Kidney capillary endothelial cell (primary cell): Measurements from ENCODE around the gene OSR1.
"Not testable (repeated sequence)": the region's sequence is repeated elsewhere in the genome, so short reads cannot be mapped to it uniquely, and the experiment has no call there.

Experiments used
- DNase-seq: peaks from one replicate; pipeline ENCODE4 v3.0.0-alpha.2; 2018; ENCODE audit warnings: low spot score

OSR1 gene

DNA sequence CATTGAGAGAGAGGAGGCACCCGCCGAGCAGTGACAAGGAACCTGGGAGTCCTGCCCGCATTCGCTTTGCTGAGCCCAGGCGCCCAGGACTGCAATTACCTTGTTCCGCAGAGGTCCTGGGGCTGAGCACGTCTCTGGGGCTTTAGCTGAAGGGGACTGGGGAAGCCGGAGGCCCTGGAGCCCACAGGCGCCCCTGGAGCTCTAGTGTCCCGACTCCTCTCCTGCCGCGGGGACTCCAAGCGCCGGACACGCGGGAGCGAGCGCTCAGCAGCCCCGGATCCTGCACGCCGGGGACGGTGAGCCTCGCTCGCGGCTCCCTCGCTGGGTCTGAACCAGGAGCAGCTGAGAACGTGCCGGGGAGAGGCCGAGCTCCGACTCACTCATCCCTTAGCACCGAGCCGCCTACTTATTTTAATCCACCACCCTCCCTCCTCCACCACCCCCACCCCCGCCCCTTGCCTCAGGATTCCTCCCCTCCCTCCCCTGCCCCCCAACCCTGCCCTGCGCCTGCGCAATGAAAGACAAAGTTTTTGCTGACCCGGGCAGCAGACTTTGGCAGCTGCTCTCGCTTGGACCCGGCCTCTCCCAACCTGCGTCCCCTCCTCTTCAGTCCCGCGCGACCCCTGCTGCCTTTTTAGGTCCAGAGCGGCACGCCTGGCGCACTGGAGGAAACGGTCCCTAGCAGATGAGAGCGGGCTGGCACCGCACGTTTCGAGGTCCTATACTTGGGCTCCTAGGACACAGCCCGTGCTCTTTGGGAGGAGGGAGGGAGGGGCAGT, at the start of gene OSR1:
OSR1 (minus strand) TSS at position 382 of the 779 bp plus-strand sequence. CDS start 4,818 bp downstream, outside the sequence.
- no peak for DNase-seq

- DNase-seq = no peak
Observed at GRCh38 chr2:19403785-19404184, 45.4 kb upstream of the OSR1 start.

DNA sequence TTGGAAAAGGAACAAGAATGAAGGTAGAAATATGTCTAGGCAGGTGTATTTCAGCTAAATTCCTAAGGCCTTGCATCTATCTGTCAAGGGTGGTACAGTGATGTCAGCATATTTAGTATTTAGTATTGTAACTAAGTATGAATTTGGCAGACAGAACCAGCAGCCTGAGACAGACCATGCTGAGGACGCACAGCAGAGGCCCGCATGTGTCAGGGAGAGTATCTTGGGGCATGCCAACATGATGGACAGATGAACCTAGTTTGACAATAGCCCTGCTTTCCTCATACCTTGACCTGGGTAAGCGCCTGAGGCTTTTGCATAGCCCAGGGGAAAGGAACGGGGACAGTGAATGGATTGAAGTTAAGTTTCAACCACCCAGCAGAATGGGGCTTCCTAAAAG, 33.8 kb upstream of the OSR1 start:
- no peak for DNase-seq

- DNase-seq = not testable (repeated sequence)
Observed at GRCh38 chr2:19389469-19389868, 31.0 kb upstream of the OSR1 start.

DNA sequence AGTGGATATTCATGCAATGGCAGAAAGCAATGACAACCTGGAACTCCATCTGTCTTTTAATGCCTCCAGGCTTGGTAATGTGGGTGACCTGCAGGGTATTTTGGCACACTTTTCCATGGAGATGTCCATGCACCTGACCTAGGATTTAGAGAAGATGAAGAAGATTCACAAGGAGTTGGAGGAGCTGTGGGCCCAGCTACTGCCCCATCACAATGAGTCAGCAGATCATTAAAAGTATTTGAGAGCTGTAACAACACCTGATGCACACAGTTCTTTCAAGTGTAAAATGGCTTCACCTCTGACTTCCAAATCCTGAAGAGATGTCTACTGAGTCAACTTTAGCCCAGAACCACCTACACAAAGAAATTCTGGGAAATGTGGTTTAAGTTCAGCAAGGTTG, 22.1 kb upstream of the OSR1 start:
- DNase-seq = no peak

DNA sequence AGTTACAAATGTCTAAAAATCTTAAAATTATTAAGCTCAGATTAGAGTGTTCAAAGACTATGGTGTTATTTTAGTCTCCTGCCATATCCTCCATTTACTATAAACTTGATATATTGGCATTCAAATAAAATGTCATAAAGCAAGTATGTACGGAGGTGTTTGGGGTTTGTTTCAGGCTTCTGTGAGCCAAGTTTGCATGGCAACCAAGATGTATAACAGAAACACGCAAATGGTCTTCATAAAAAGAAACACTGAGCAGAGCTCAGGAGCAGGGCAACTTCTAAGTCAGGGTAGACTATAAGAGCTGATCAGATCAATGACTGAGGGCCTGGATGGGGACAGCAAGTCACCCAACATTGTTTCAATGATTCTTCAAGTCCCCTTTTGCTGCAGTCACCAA, 20.5 kb upstream of the OSR1 start:
- DNase-seq = no peak

- DNase-seq = no peak
Observed at GRCh38 chr2:19377717-19378116, 19.3 kb upstream of the OSR1 start.

- DNase-seq = no peak
Observed at GRCh38 chr2:19373352-19373751, 14.9 kb upstream of the OSR1 start.

- no peak for DNase-seq
Observed at GRCh38 chr2:19371996-19372582, 13.7 kb upstream of the OSR1 start.

DNA sequence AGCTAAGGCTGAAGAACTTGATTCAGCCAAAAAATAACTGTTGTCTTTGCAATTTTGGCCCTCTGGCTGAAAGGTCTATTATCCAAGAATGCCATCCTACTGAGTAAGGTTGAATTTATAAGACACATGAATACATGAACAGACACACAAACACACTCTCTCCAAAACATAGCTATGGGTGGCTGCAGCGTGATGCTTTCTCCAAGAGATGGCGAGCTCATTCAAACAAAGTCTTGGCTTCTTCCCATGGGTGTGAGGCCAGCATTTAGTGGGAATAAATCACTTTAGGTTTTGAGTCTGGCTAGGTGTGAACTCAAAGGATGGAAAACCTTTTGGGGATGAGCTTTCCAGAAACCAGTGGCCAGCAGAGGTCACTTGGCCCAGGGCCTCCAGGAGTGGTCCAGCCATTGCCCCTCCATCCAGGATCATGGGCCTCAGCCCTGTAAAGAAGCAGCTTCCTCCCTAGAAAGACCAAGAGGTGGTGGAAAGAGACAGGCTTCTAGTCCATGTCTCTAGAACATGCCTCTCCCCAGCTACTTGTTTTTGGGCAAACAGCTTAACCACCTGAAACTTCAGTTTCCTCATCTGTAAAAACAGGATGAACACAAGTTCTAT, 11.0 kb upstream of the OSR1 start:
- DNase-seq = no peak

DNA sequence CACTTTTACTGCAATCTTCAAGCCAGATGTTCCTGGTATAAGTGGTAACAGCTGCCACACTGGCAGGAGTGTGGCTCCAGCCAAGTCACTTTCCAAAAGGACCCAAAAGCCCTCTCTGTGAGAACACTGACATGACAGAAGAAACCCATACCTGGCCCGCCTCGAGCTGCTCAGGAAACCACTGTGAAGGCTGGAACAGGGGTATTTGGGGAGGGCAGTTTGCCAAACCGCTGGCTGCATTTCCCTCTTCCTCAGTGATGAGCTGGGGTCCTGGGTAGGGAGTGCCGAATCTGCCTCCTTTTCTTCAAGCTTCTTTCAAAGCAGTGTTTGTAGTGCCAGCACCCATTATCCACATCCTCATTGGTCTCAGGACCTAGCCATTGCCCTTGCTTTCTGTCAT, 10.3 kb upstream of the OSR1 start:
- DNase-seq = no peak

- DNase-seq = no peak
Observed at GRCh38 chr2:19367326-19367725, 8.9 kb upstream of the OSR1 start.

- no peak for DNase-seq
Observed at GRCh38 chr2:19365126-19365525, 6.7 kb upstream of the OSR1 start.

GRCh38 chr2:19364014-19364413, 5.6 kb upstream of the OSR1 start:
- DNase-seq = no peak

DNA sequence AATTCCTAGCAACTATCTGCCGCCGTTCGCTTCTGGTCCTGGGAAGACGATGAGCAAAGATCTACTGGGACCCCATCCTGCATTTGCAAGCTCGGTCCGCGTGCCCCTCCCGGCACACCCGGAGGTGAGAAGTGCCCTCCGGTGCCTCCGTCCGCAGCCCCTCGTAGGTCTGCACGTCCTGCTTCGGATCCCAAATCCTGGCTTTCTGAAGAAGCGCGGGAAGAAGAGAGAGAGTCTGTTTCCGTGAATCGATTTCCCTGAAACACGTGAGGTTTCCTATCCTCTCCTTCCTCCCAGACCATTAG, 5.0 kb upstream of the OSR1 start:
- DNase-seq = no peak

- peak; percentile 71 for DNase-seq
Observed at GRCh38 chr2:19362755-19363473, 4.5 kb upstream of the OSR1 start.

GRCh38 chr2:19362094-19362754, 3.8 kb upstream of the OSR1 start:
- DNase-seq = no peak

DNA sequence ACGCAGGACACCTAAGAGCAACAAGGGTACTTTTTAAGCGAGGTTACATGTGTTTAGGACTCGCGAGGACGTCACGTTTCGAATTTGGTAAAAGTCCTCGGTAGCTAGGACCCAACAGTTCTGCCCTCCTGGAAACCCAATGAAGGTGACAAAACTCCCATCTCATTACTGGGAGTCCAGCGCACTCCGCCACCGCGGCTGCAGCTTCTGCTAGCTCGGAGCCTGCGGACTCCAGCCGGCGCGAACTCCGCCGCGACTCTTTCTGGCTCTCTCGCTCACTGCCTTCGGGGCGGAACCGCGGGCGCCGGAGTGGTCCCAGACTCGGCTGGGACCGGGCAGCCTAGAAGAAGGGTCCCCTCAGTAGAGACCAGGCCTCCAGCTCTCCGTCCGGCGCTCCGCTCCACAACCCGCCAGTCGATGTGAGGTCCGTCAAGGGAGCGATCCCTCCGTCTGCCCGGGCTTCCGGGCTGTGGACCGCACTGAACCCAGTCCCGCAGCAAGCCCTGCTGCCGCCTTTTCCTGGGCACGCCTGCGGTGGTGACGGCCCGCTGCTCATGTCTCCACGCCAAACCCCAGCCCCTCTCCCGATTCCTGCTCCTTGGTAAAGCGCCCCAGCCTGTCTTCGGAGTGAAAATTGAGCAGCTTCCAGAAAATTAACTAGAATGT, 3.0 kb upstream of the OSR1 start:
- peak; percentile 30 for DNase-seq

DNA sequence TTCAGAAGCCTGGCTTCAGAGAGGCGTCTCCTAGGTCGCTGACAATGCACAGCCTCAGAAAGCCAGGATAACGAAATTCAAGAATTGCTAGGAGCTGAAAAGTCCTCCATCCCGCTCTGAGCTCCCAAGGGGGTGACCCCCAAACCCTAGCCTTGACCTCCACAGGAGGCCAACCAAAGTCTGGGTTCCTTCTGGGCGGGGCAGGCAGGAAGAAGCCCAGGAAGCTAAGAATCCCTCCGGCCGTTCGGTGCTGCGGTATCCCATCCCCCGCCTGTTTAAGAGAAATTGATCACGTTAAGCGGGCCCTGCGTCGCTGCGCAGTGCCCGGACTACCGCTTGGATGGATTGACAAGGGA, 2.5 kb upstream of the OSR1 start:
- no peak for DNase-seq

DNA sequence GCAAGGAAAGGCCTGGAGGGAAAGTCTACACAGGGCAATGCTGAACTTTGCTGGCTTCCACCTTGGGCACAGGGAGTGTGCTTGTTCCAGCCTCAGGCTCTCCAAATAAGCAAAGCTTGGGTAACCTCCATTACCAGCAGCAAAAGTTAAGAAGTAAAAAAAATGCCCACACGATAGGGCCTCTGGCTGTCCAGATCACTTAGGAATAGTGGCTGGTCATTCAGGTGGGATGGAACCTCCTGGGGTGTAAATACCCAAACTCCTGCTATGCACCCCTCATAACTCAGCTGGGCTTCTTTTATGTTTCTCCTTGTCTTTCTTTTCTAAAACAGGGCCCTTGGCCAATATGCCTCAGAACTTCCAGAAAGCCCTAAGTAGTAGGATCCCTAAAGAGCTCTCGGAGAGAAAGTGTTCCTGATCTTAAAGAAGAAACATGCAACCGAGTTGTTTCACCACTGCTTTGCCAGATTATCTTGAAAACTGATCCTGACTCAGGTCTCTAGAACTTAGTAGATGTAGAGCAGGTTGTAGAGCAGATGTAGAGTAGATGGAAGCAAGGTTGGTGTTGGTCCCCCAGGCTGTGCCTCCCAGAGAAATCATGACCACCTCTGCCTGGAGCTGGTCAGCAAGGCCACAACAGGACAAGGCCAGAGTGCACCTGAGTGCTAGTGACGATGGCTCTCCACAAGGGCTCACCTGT, 2.0 kb upstream of the OSR1 start:
- no peak for DNase-seq

DNA sequence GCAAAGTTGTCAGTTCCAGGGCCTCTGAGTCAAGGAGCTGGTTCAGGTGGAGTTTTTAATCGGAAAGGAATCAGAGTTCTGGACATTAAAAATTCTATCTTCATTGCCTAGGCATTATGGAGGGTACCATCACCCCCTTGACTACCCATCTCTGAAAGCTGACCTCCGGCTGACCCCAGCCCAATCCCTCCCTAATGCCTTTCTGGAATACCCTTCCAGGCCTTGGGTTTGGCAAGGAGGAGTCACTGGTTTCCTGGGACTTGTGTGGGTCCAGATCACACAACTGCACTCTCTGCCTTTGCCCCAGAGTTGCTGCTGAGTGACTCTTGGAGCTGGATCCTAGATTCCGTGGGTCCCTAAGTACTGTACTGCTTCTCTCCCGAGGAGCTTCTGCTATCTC, 1.0 kb upstream of the OSR1 start:
- no peak for DNase-seq

DNA sequence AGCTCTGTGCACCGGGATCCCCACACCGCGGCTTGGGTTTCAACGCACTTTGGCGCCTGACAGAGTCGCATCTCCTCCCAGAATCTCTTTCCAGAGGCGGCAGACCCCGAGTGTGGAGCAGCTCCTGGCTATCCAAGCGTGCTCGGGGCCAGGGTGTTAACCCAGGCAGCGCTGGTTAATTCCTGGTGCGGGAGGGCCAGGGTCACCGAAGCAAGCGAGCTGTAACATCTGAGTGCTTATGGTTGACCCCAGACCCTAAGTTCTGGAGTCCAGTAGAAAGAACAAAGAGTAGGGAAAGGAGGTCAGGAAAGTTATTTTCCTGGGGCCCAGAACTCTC, 566 bp upstream of the OSR1 start:
- no peak for DNase-seq
